ENCODE measurements around the gene PECR. TPM values are rescaled to one million over a fixed set of nuclear protein-coding genes. Genes with fewer than 3 reads are reported as not detected.

The PECR gene
- total and polyA plus RNA-seq, 10 of the 15 experiments (the other 5 are each of a cell fraction or from before 2014, with no cell fraction given): 7.6 to 37.4 (median 25.7) TPM

GRCh38 chr2:216015722-216016464 lies 65.7 kb downstream of the PECR start (continued):
- TF ChIP-seq MEF2A (IDR thresholded peaks at IDR 0.05; ENCODE audit: insufficient read depth, low read depth, low read length): no peak
- TF ChIP-seq HDAC2 (IDR thresholded peaks at IDR 0.05): no peak
- no peak for TF ChIP-seq PAX5 (IDR thresholded peaks at IDR 0.05; ENCODE audit: borderline replicate concordance, low read depth, low read length)
- no peak for TF ChIP-seq MTA3 (IDR thresholded peaks at IDR 0.05; ENCODE audit: borderline replicate concordance, low read length)
- peak; percentile 93 to 96 for TF ChIP-seq IKZF2 (IDR thresholded peaks at IDR 0.05)
- no peak for TF ChIP-seq KDM1A (IDR thresholded peaks at IDR 0.05; ENCODE audit: borderline replicate concordance)
- peak; percentile 65; the same call in 1 of the 2 replicates for TF ChIP-seq BMI1 (IDR thresholded peaks at IDR 0.05; ENCODE audit: borderline replicate concordance)
- TF ChIP-seq ZBED1 (IDR thresholded peaks at IDR 0.05; ENCODE audit: borderline replicate concordance): peak; percentile 72; the same call in 1 of the 2 replicates
- peak; percentile 62; the same call in 1 of the 3 replicates for TF ChIP-seq POU2F2 (IDR thresholded peaks at IDR 0.05; ENCODE audit: borderline replicate concordance, low read depth, low read length)
- peak; percentile 4; the same call in 1 of the 2 replicates for TF ChIP-seq NR2C1 (IDR thresholded peaks at IDR 0.05)
- TF ChIP-seq CREB1 (IDR thresholded peaks at IDR 0.05; ENCODE audit: low read depth): peak; percentile 86
- no peak; the same call in 1 of the 2 replicates for TF ChIP-seq TBL1XR1 (IDR thresholded peaks at IDR 0.05; ENCODE audit: low read depth, low read length)
- TF ChIP-seq POLR2A (IDR thresholded peaks at IDR 0.05; ENCODE audit: low read depth, low read length): peak; percentile 58; the same call in 1 of the 2 replicates
- TF ChIP-seq ELK1 (IDR thresholded peaks at IDR 0.05; ENCODE audit: low read depth, low read length): no peak
- no peak for TF ChIP-seq ZNF592 (IDR thresholded peaks at IDR 0.05)
- peak; percentile 24; the same call in 1 of the 2 replicates for TF ChIP-seq IRF4 (IDR thresholded peaks at IDR 0.05; ENCODE audit: low read depth, low read length)
- 0 out of 2 replicates have a peak, but pooled peaks have one; percentile 36 for TF ChIP-seq ASH2L (IDR thresholded peaks at IDR 0.05; ENCODE audit: borderline replicate concordance, low read depth)
- TF ChIP-seq POLR2AphosphoS2 (IDR thresholded peaks at IDR 0.05; ENCODE audit: low read depth, low read length): no peak
- peak; percentile 69; the same call in 1 of the 2 replicates for TF ChIP-seq GABPA (IDR thresholded peaks at IDR 0.05; ENCODE audit: low read depth)
- peak; percentile 97 for TF ChIP-seq TCF12 (IDR thresholded peaks at IDR 0.05; ENCODE audit: low read depth, low read length)
- no peak for TF ChIP-seq SMC3 (IDR thresholded peaks at IDR 0.05; ENCODE audit: borderline replicate concordance, low read length)
- TF ChIP-seq CHD4 (IDR thresholded peaks at IDR 0.05): no peak
- no peak for TF ChIP-seq CHD2 (IDR thresholded peaks at IDR 0.05; ENCODE audit: borderline replicate concordance, low read depth, low read length)
- no peak for TF ChIP-seq RB1 (IDR thresholded peaks at IDR 0.05; ENCODE audit: borderline replicate concordance)
- TF ChIP-seq CREM (IDR thresholded peaks at IDR 0.05; ENCODE audit: low read depth): peak; percentile 77
- peak; percentile 70; the same call in 1 of the 2 replicates for TF ChIP-seq JUNB (IDR thresholded peaks at IDR 0.05)
- no peak for TF ChIP-seq ZZZ3 (IDR thresholded peaks at IDR 0.05; ENCODE audit: control insufficient read depth, insufficient read length, low read depth)

Measured in GM12878 (cell line).